Osteocyte (in vitro differentiated cells): Measurements from ENCODE around the gene PSMB8. TPM values are rescaled to one million over a fixed set of nuclear protein-coding genes. Genes with fewer than 3 reads are reported as not detected.

ENCODE experiments used
- DNase-seq: peaks from one replicate; pipeline ENCODE4 v3.0.0; 2021; ENCODE audit warnings: mixed read lengths; ENCODE audit not compliant: unreplicated experiment; ENCODE audit errors: extremely low spot score
- H3K27ac Mint-ChIP-seq: one replicate; pipeline ENCODE4 v1.8.0; 2021; ENCODE audit warnings: mild to moderate bottlenecking, mixed read lengths; ENCODE audit not compliant: unreplicated experiment
- H3K27me3 Mint-ChIP-seq: one replicate; pipeline ENCODE4 v1.8.0; 2021; ENCODE audit warnings: mixed read lengths; ENCODE audit not compliant: unreplicated experiment
- H3K36me3 Mint-ChIP-seq: one replicate; pipeline ENCODE4 v1.8.0; 2021; ENCODE audit warnings: mixed read lengths; ENCODE audit not compliant: unreplicated experiment
- H3K4me1 Mint-ChIP-seq: one replicate; pipeline ENCODE4 v1.8.0; 2021; ENCODE audit warnings: mixed read lengths; ENCODE audit not compliant: unreplicated experiment
- H3K4me3 Mint-ChIP-seq: one replicate; pipeline ENCODE4 v1.8.0; 2021; ENCODE audit warnings: mild to moderate bottlenecking, moderate library complexity, mixed read lengths; ENCODE audit not compliant: unreplicated experiment
- H3K9me3 Mint-ChIP-seq: one replicate; pipeline ENCODE4 v1.8.0; 2021; ENCODE audit warnings: mixed read lengths; ENCODE audit not compliant: unreplicated experiment
- CTCF ChIP-seq: fragments of 200-600 bp; sonication (generic); IDR thresholded peaks from 2 replicates; pipeline ENCODE4 v1.5.0; 2021; ENCODE audit warnings: antibody characterized with exemption, mild to moderate bottlenecking, moderate library complexity
- total RNA-seq: library from RNA; stranded (reverse); gene quantifications from 2 replicates; pipeline ENCODE4 v1.2.1, GENCODE V29; 2021

Gene PSMB8
- total RNA-seq, 1 donor from 2014 or later = 66.1 TPM

GRCh38 chr6:32867022-32867477 lies 23.2 kb upstream of the PSMB8 start:
- H3K36me3 Mint-ChIP-seq = no peaks in the 10 kb centered on the region
- no peak overlapping the region for H3K4me3 Mint-ChIP-seq
- no peak for TF ChIP-seq CTCF
- no peaks in the 10 kb centered on the region for H3K4me1 Mint-ChIP-seq
- no peak overlapping the region for H3K27ac Mint-ChIP-seq
- DNase-seq = no peak
- H3K27me3 Mint-ChIP-seq = peaks cover 65% of the 10 kb centered on the region
- no peaks in the 10 kb centered on the region for H3K9me3 Mint-ChIP-seq

GRCh38 chr6:32865724-32866443 lies 22.0 kb upstream of the PSMB8 start:
- Mint-ChIP-seq H3K27me3 (peaks cover 53% of the 10 kb centered on the region), H3K9me3 (no peaks in the 10 kb centered on the region), H3K27ac (no peak overlapping the region), H3K4me3 (no peak overlapping the region), H3K4me1 (peaks cover 5% of the 10 kb centered on the region), H3K36me3 (no peaks in the 10 kb centered on the region)
- DNase-seq = no peak
- TF ChIP-seq CTCF = no peak

DNA sequence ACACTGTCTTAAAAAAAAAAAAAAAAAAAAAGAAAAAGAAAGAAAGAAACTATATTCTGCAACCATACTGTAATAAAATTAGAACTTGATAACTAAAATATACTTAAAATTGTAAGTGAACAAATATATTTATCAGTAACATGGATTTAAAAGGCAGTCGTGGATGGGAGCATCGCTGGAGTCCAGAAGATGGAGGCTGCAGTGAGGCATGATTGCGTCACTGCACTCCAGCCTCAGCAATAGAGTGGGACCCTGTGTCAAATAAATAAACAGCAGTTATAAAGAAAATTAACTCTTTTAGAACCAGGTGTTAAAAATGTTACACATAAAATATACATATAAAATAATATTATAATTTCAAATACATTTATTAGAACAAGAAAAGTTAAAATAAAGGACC lies 18.9 kb upstream of the PSMB8 start:
- peaks cover 28% of the 10 kb centered on the region for H3K27me3 Mint-ChIP-seq
- peaks cover 7% of the 10 kb centered on the region for H3K4me1 Mint-ChIP-seq
- no peak overlapping the region for H3K27ac Mint-ChIP-seq
- TF ChIP-seq CTCF = no peak
- H3K4me3 Mint-ChIP-seq = no peak overlapping the region
- no peaks in the 10 kb centered on the region for H3K9me3 Mint-ChIP-seq
- H3K36me3 Mint-ChIP-seq = peaks cover 4% of the 10 kb centered on the region
- no peak for DNase-seq

GRCh38 chr6:32860674-32861073 lies 16.8 kb upstream of the PSMB8 start:
- peaks cover 8% of the 10 kb centered on the region for H3K27me3 Mint-ChIP-seq
- peaks cover 6% of the 10 kb centered on the region for H3K36me3 Mint-ChIP-seq
- no peak for TF ChIP-seq CTCF
- H3K27ac Mint-ChIP-seq = no peak overlapping the region
- no peak for DNase-seq
- no peak overlapping the region for H3K4me3 Mint-ChIP-seq
- no peaks in the 10 kb centered on the region for H3K9me3 Mint-ChIP-seq
- peaks cover 7% of the 10 kb centered on the region for H3K4me1 Mint-ChIP-seq

GRCh38 chr6:32858194-32858593 lies 14.3 kb upstream of the PSMB8 start:
- H3K4me1 Mint-ChIP-seq = peaks cover 21% of the 10 kb centered on the region
- no peak overlapping the region for H3K4me3 Mint-ChIP-seq
- no peak for DNase-seq
- H3K9me3 Mint-ChIP-seq = no peaks in the 10 kb centered on the region
- no peak overlapping the region for H3K27ac Mint-ChIP-seq
- peaks cover 6% of the 10 kb centered on the region for H3K36me3 Mint-ChIP-seq
- no peak for TF ChIP-seq CTCF
- H3K27me3 Mint-ChIP-seq = no peaks in the 10 kb centered on the region
